Neutrophil (primary cell): ENCODE results near the gene C19orf73.
A peak's percentile ranks its signal among the peaks of the same experiment; 100 is the strongest.
"Not testable (repeated sequence)": the region's sequence is repeated elsewhere in the genome, so short reads cannot be mapped to it uniquely, and the experiment has no call there.

Experiments
- H3K27ac ChIP-seq: fragments of 200-600 bp; sonication (generic); 2 replicates; pipeline ENCODE4 v1.5.1; 2016; ENCODE audit warnings: mild to moderate bottlenecking, moderate library complexity
- H3K27me3 ChIP-seq: fragments of 200-600 bp; sonication (generic); 2 replicates; pipeline ENCODE4 v1.6.0; 2016; ENCODE audit warnings: mild to moderate bottlenecking
- H3K36me3 ChIP-seq: fragments of 200-600 bp; sonication (generic); 2 replicates; pipeline ENCODE4 v1.5.1; 2017
- H3K4me1 ChIP-seq, 2 experiments: fragments of 200-600 bp in 1 of 2; sonication (generic) in 1 of 2; 1 replicate in 1 of 2; 2 replicates in 1 of 2; pipeline versions ENCODE4 v1.5.1 to v1.6.1; 2013 to 2016; ENCODE audit warnings: low read depth in 1 of 2, low read length in 1 of 2, mild to moderate bottlenecking in 1 of 2, moderate library complexity in 1 of 2; ENCODE audit not compliant: control insufficient read depth in 1 of 2, insufficient read depth in 1 of 2
- H3K4me3 ChIP-seq, 2 experiments: fragments of 200-600 bp in 1 of 2; sonication (generic) in 1 of 2; 1 replicate in 1 of 2; 2 replicates in 1 of 2; pipeline ENCODE4 v1.5.1; 2013 to 2016; ENCODE audit warnings: low read depth in 1 of 2, low read length in 1 of 2, mild to moderate bottlenecking in 1 of 2, moderate library complexity in 1 of 2
- H3K9me3 ChIP-seq: fragments of 200-600 bp; sonication (generic); 2 replicates; pipeline ENCODE4 v1.5.1; 2016
- CTCF ChIP-seq: fragments of 200-600 bp; sonication (generic); IDR thresholded peaks from 2 replicates; pipeline ENCODE4 v1.5.1; 2016; ENCODE audit warnings: antibody characterized with exemption

C19orf73 gene

GRCh38 chr19:49150106-49150943, 31.4 kb upstream of the C19orf73 start:
- Histone ChIP-seq H3K36me3 (no peaks in the 10 kb centered on the region), H3K4me1 (peaks cover 20 to 29% of the 10 kb centered on the region in 2 experiments), H3K9me3 (peaks cover 4% of the 10 kb centered on the region), H3K27me3 (peaks cover 100% of the 10 kb centered on the region), H3K27ac (no peak overlapping the region), H3K4me3 (peak overlapping the region; percentile 46 to 60)
- TF ChIP-seq CTCF, result no peak

GRCh38 chr19:49149652-49150105, 30.7 kb upstream of the C19orf73 start:
- Histone ChIP-seq H3K27ac (no peak overlapping the region), H3K4me1 (peaks cover 20 to 29% of the 10 kb centered on the region in 2 experiments), H3K9me3 (peaks cover 4% of the 10 kb centered on the region), H3K27me3 (peaks cover 99% of the 10 kb centered on the region), H3K4me3 (peak overlapping the region; percentile 46 to 60), H3K36me3 (no peaks in the 10 kb centered on the region)
- TF ChIP-seq CTCF, result no peak

- Histone ChIP-seq H3K4me1 (peaks cover 20 to 29% of the 10 kb centered on the region in 2 experiments), H3K27me3 (peaks cover 99% of the 10 kb centered on the region), H3K36me3 (no peaks in the 10 kb centered on the region), H3K9me3 (peaks cover 4% of the 10 kb centered on the region), H3K4me3 (peak overlapping the region in 1 of 2 experiments; percentile 60), H3K27ac (no peak overlapping the region)
- no peak for TF ChIP-seq CTCF
These were observed 30.1 kb upstream of the C19orf73 start for GRCh38 chr19:49148784-49149651.

- Histone ChIP-seq H3K36me3 (no peaks in the 10 kb centered on the region), H3K4me3 (no peak overlapping the region), H3K9me3 (peaks cover 4% of the 10 kb centered on the region), H3K4me1 (peaks cover 20 to 29% of the 10 kb centered on the region in 2 experiments), H3K27ac (no peak overlapping the region), H3K27me3 (peaks cover 99% of the 10 kb centered on the region)
- TF ChIP-seq CTCF, result no peak
These were observed 29.2 kb upstream of the C19orf73 start for GRCh38 chr19:49148044-49148682.

- H3K9me3 ChIP-seq, H3K27ac ChIP-seq, H3K36me3 ChIP-seq, H3K4me3 ChIP-seq: not testable (repeated sequence)
- peaks cover 23 to 35% of the 10 kb centered on the region in 2 experiments for H3K4me1 ChIP-seq
- H3K27me3 ChIP-seq, result peaks cover 99% of the 10 kb centered on the region
These were observed 27.4 kb upstream of the C19orf73 start for GRCh38 chr19:49146408-49146770.
